Endothelial cell of umbilical vein (primary cell): ENCODE measurements around the gene RALGAPB. TPM values are rescaled to one million over a fixed set of nuclear protein-coding genes. Genes with fewer than 3 reads are reported as not detected.
"Not testable (repeated sequence)": the region's sequence is repeated elsewhere in the genome, so short reads cannot be mapped to it uniquely, and the experiment has no call there.

Experiments
- BruUV-seq: library from RNA; stranded (reverse); fragments of 400-500 nt; replicated peaks from 2 replicates; lab custom pipeline; 2021; lab: Mats Ljungman, UMichigan
- CTCF ChIA-PET: fragments of 300-600, 350-600 bp; sonication (Branson Sonifier 250); formaldehyde crosslinking; loops from one replicate; lab custom pipeline; 2021; ENCODE audit warnings: antibody characterized with exemption, inconsistent platforms; lab: Charles Lee
- POLR2A ChIA-PET: fragments of 300-600, 350-600 bp; sonication (Branson Sonifier 250); formaldehyde crosslinking; loops from one replicate; lab custom pipeline; 2021; ENCODE audit warnings: antibody characterized with exemption, inconsistent platforms; lab: Charles Lee
- DNase-seq: peaks from one replicate; pipeline ENCODE4 v3.0.0-alpha.2; 2011; ENCODE audit warnings: low read depth, low spot score
- FAIRE-seq: peaks from 2 replicates; lab custom pipeline; 2011; peaks lifted over from hg19 to GRCh38; lab: Jason Lieb, UNC
- H2AFZ ChIP-seq: 2 replicates; pipeline ENCODE4 v1.6.0; 2012; ENCODE audit warnings: low read depth, low read length, control low read depth, inconsistent platforms
- H3K27ac ChIP-seq: 2 replicates; pipeline ENCODE4 v1.5.1; 2011; ENCODE audit warnings: low read depth, mild to moderate bottlenecking, control low read depth, low read length, moderate library complexity; ENCODE audit not compliant: insufficient read depth
- H3K27me3 ChIP-seq, 2 experiments: 2 replicates each; pipeline versions ENCODE4 v1.6.0 to v1.6.1; 2011; ENCODE audit warnings: low read length in 2 of 2, mixed read lengths in 1 of 2; ENCODE audit not compliant: control insufficient read depth in 2 of 2, insufficient read depth in 2 of 2
- H3K36me3 ChIP-seq, 2 experiments: 2 replicates in 1 of 2; 3 replicates in 1 of 2; pipeline ENCODE4 v1.5.1; 2011; ENCODE audit warnings: low read length in 2 of 2, mild to moderate bottlenecking in 1 of 2, moderate library complexity in 1 of 2; ENCODE audit not compliant: control insufficient read depth in 2 of 2, insufficient read depth in 2 of 2; ENCODE audit errors: extremely low read depth in 1 of 2
- H3K4me1 ChIP-seq: 3 replicates; pipeline ENCODE4 v1.5.1; 2011; ENCODE audit warnings: mild to moderate bottlenecking, low read length; ENCODE audit not compliant: control insufficient read depth, insufficient read depth; ENCODE audit errors: extremely low read depth
- H3K4me2 ChIP-seq: 2 replicates; pipeline ENCODE4 v1.6.1; 2011; ENCODE audit warnings: low read length, control low read depth, mixed read lengths; ENCODE audit not compliant: insufficient read depth
- H3K4me3 ChIP-seq, 3 experiments: fragments of 200-600 bp in 1 of 3; sonication (generic), shearing (Covaris generic) in 1 of 3; replicated peaks in 1 of 3; 2 replicates each; pipeline ENCODE4 v1.5.1; 2011 to 2016; ENCODE audit warnings: control low read depth in 3 of 3, low read length in 3 of 3, mild to moderate bottlenecking in 2 of 3, inconsistent platforms in 1 of 3, low read depth in 1 of 3, moderate library complexity in 1 of 3; ENCODE audit not compliant: insufficient read depth in 1 of 3
- H3K79me2 ChIP-seq: 2 replicates; pipeline ENCODE4 v1.6.0; 2012; ENCODE audit warnings: low read length, inconsistent platforms; ENCODE audit not compliant: control insufficient read depth, insufficient read depth
- H3K9ac ChIP-seq: replicated peaks from 2 replicates; pipeline ENCODE3; 2011; ENCODE audit warnings: low read length, control low read depth; ENCODE audit not compliant: insufficient read depth; ENCODE audit errors: extremely low read depth
- H3K9me1 ChIP-seq: replicated peaks from 3 replicates; pipeline ENCODE4 v1.6.0; 2011; ENCODE audit warnings: mild to moderate bottlenecking, low read length; ENCODE audit not compliant: control insufficient read depth, insufficient read depth; ENCODE audit errors: extremely low read depth
- H3K9me3 ChIP-seq: replicated peaks from 2 replicates; pipeline ENCODE4 v1.5.1; 2012; ENCODE audit warnings: low read length, inconsistent platforms; ENCODE audit not compliant: control insufficient read depth, insufficient read depth
- H4K20me1 ChIP-seq: replicated peaks from 2 replicates; pipeline ENCODE3; 2011; ENCODE audit warnings: mild to moderate bottlenecking, low read length; ENCODE audit not compliant: control insufficient read depth, insufficient read depth; ENCODE audit errors: extremely low read depth
- CTCF ChIP-seq, 2 donors: IDR thresholded peaks; 1 replicate in 1 of 2; 2 replicates in 1 of 2; pipeline ENCODE4 v1.5.1; 2011; ENCODE audit warnings: low read length in 2 of 2, mild to moderate bottlenecking in 2 of 2, moderate library complexity in 2 of 2, control low read depth in 1 of 2, inconsistent platforms in 1 of 2, low read depth in 1 of 2; ENCODE audit not compliant: insufficient read depth in 1 of 2; ENCODE audit errors: extremely low read depth in 1 of 2
- EZH2 ChIP-seq: IDR thresholded peaks from 2 replicates; pipeline ENCODE4 v1.6.1; 2012; ENCODE audit warnings: borderline replicate concordance, low read depth, mild to moderate bottlenecking, moderate library complexity, low read length, inconsistent platforms; ENCODE audit not compliant: severe bottlenecking
- FOS ChIP-seq: IDR thresholded peaks from 2 replicates; pipeline ENCODE4 v1.6.1; 2011; ENCODE audit warnings: mild to moderate bottlenecking, low read length, moderate library complexity, borderline replicate concordance; ENCODE audit not compliant: insufficient read depth
- GATA2 ChIP-seq: IDR thresholded peaks from 2 replicates; pipeline ENCODE4 v1.7.0; 2011; ENCODE audit warnings: low read depth, mild to moderate bottlenecking, moderate library complexity, mixed read lengths, low read length; ENCODE audit not compliant: insufficient read length, insufficient read depth
- JUN ChIP-seq: IDR thresholded peaks from 2 replicates; pipeline ENCODE4 v1.6.1; 2011; ENCODE audit warnings: borderline replicate concordance, low read depth; ENCODE audit not compliant: insufficient read length, insufficient read depth
- MAX ChIP-seq: IDR thresholded peaks from 2 replicates; pipeline ENCODE4 v1.6.1; 2011; ENCODE audit not compliant: insufficient read depth, insufficient read length
- MYC ChIP-seq: IDR thresholded peaks from one replicate; pipeline ENCODE4 v1.6.1; 2011; ENCODE audit warnings: mild to moderate bottlenecking, low read depth, low read length
- POLR2A ChIP-seq: IDR thresholded peaks from 2 replicates; pipeline ENCODE4 v1.6.1; 2012; ENCODE audit warnings: low read depth, mild to moderate bottlenecking, control low read depth, low read length
- POLR2AphosphoS5 ChIP-seq: IDR thresholded peaks from 2 replicates; pipeline ENCODE4 v1.6.1; 2012; ENCODE audit warnings: low read depth, mild to moderate bottlenecking, control low read depth, low read length, moderate library complexity; ENCODE audit not compliant: insufficient read depth
- dilution Hi-C: fragments of 300-500 bp; cut with MboI; formaldehyde crosslinking; loops from one replicate; pipeline ENCODE4 v1.15.0; 2019; ENCODE audit warnings: low sequenced_read_pairs; ENCODE audit not compliant: extremely low pct_ligation_motif_present
- intact Hi-C: fragments of 100-400 bp; cut with micrococcal nuclease; formaldehyde crosslinking; loops from one replicate; pipeline ENCODE4 v1.10.0; 2022
- polyA plus RNA-seq, 4 experiments: library from polyadenylated mRNA; depleted of rRNA in 3 of 4; stranded (reverse) in 3 of 4; unstranded in 1 of 4; fragments of >200 nt; gene quantifications; 2 replicates each; pipeline versions ENCODE4 v1.2.1 to v1.2.3, GENCODE V29; 2011 to 2012; ENCODE audit warnings: missing spikeins in 1 of 4
- total RNA-seq: library from RNA; stranded (reverse); gene quantifications from 2 replicates; pipeline ENCODE4 v1.2.3, GENCODE V29; 2021

Gene RALGAPB
- total and polyA plus RNA-seq, 2 donors (not counting 3 experiments of a cell fraction or from before 2014, with no cell fraction given), result 12.8 to 38.7 TPM

GRCh38 chr20:38591474-38592410 lies 119.1 kb downstream of the RALGAPB start:
- Histone ChIP-seq H3K27ac (no peak overlapping the region), H2AFZ (no peak overlapping the region), H3K4me3 (no peak overlapping the region), H3K36me3 (no peaks in the 10 kb centered on the region), H3K4me2 (no peak overlapping the region), H3K79me2 (no peaks in the 10 kb centered on the region), H3K9me3 (no peaks in the 10 kb centered on the region), H3K4me1 (no peaks in the 10 kb centered on the region), H4K20me1 (no peaks in the 10 kb centered on the region), H3K27me3 (no peaks in the 10 kb centered on the region), H3K9ac (no peak overlapping the region), H3K9me1 (no peaks in the 10 kb centered on the region)
- dilution Hi-C loops (no loop called here), intact Hi-C loops (no loop called here)
- no peak for DNase-seq
- BruUV-seq, result no TSS peak
- ChIA-PET CTCF (no interaction called here), POLR2A (no interaction called here)
- no peak for FAIRE-seq
- no peak for TF ChIP-seq JUN
- TF ChIP-seq CTCF (IDR thresholded peaks at IDR 0.05; ENCODE audit: extremely low read depth in 1 of 2, insufficient read depth in 1 of 2, low read depth in 1 of 2, low read length in 2 of 2), result no peak
- TF ChIP-seq GATA2, result no peak
- no peak for TF ChIP-seq EZH2
- TF ChIP-seq FOS, result no peak
- TF ChIP-seq MYC, result no peak
- TF ChIP-seq MAX, result no peak
- TF ChIP-seq POLR2AphosphoS5, result no peak
- TF ChIP-seq POLR2A, result no peak

- DNase-seq, H2AFZ ChIP-seq, POLR2A ChIA-PET, H3K4me1 ChIP-seq, H3K4me3 ChIP-seq, H3K27me3 ChIP-seq, H3K36me3 ChIP-seq, H3K27ac ChIP-seq, H3K4me2 ChIP-seq, H3K9me3 ChIP-seq, H3K9me1 ChIP-seq, dilution Hi-C loops, H4K20me1 ChIP-seq, intact Hi-C loops, H3K79me2 ChIP-seq, BruUV-seq, CTCF ChIA-PET, H3K9ac ChIP-seq, FAIRE-seq: not testable (repeated sequence)
Observed at GRCh38 chr20:38592411-38592790, 119.8 kb downstream of the RALGAPB start.
